ENCODE measurements around the gene PHACTR3. TPM values are rescaled to one million over a fixed set of nuclear protein-coding genes. Genes with fewer than 3 reads are reported as not detected.

Gene PHACTR3
- total RNA-seq, 2 experiments from 2014 or later: not detected

DNA sequence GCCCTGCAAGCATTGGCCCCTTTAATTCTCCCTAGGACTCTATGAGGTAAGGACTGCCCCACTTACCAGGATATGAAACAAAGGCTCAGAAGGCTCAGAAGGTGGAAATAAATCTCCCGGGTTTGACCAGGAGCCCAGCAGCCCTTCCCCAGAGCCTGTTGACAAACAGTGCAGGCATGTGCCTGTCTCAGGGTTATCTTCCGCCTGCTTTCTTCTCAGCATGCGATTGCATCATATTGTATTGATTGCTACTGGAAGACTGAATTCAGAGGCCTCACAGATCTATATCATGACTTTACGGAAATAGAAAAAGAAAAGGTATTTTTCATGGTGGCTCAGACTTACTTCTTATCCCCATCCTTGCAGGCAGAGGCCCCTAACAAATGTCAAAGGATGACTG is 92.7 kb downstream of the PHACTR3 start:
- no peak overlapping the region for H3K27ac Mint-ChIP-seq
- no peaks in the 10 kb centered on the region for H3K4me1 Mint-ChIP-seq
- CTCF ChIA-PET: no interaction called here
- ATAC-seq (no peak), DNase-seq (no peak)
- H3K27me3 Mint-ChIP-seq: peaks cover 5% of the 10 kb centered on the region
- no peaks in the 10 kb centered on the region for H3K36me3 Mint-ChIP-seq (ENCODE audit: low read depth)
- POLR2A ChIA-PET: no interaction called here
- no peaks in the 10 kb centered on the region for H3K9me3 Mint-ChIP-seq (ENCODE audit: low read depth)
- H3K4me3 Mint-ChIP-seq: no peak overlapping the region
- intact Hi-C loops (cut with DNase I, micrococcal nuclease): no loop called here

- Mint-ChIP-seq H3K36me3 (ENCODE audit: low read depth) (no peaks in the 10 kb centered on the region), H3K4me3 (no peak overlapping the region), H3K9me3 (ENCODE audit: low read depth) (no peaks in the 10 kb centered on the region), H3K4me1 (no peaks in the 10 kb centered on the region), H3K27me3 (peaks cover 7% of the 10 kb centered on the region), H3K27ac (no peak overlapping the region)
- no peak for ATAC-seq
- CTCF ChIA-PET: interaction anchor here (0.8 to 1.0 kb wide), 2 partner anchors 91 to 151 kb away, joined by 3 read pairs; no protein-coding TSS in a partner anchor
- intact Hi-C loops (cut with DNase I, micrococcal nuclease): no loop called here
- POLR2A ChIA-PET: no interaction called here
- no peak for DNase-seq
These were observed 94.3 kb downstream of the PHACTR3 start for GRCh38 chr20:59698598-59698997.

DNA sequence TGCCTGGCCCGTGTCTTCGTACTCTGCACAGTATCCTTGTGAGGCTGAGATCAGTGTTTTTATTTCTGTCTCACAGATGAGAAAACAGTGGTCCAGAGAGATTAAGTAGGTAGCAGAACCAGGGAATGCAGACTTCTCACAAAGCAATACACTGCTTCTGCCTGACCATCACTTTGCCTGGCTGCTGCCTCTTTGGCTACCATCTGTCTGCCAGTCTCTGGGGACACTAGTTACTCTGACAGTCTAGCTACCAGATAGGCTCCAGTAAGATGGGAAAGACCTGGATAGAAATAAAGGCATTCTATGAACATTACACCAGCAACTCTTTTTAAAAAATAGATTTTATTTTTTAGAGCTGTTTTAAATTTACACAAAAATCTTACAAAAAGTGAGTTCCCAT is 96.9 kb downstream of the PHACTR3 start:
- POLR2A ChIA-PET: interaction anchor here (0.5 kb wide), 1 partner anchor 1720 kb away, joined by 3 read pairs; no protein-coding TSS in a partner anchor
- Mint-ChIP-seq H3K9me3 (ENCODE audit: low read depth) (no peaks in the 10 kb centered on the region), H3K27ac (no peak overlapping the region), H3K4me1 (no peaks in the 10 kb centered on the region), H3K4me3 (no peak overlapping the region), H3K36me3 (ENCODE audit: low read depth) (no peaks in the 10 kb centered on the region), H3K27me3 (peaks cover 9% of the 10 kb centered on the region)
- CTCF ChIA-PET: interaction anchor here (1.6 kb wide), 1 partner anchor 130 kb away, joined by 5 read pairs; no protein-coding TSS in a partner anchor
- no peak for DNase-seq
- intact Hi-C loops (cut with DNase I, micrococcal nuclease): no loop called here
- no peak for ATAC-seq

DNA sequence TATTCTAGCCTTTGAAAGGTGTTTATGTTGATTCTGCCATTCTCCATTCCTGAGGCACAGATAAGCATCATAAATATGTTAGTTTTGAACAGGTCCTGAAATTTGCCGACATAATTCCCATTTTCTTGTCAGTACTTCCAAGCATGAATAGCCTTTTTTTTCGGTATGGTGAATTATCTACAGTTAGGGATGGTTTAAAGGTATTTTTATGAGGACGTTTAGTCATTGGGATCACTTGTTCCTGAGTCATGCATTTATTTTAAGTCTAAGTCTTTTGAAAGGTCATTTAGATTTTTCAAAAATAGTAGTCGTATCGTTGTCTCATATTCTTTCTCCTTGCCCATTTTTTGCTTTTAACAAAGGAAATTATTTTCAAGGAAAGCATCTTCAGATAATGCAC is 98.7 kb downstream of the PHACTR3 start:
- H3K4me1 Mint-ChIP-seq: no peaks in the 10 kb centered on the region
- no peaks in the 10 kb centered on the region for H3K9me3 Mint-ChIP-seq (ENCODE audit: low read depth)
- intact Hi-C loops (cut with DNase I, micrococcal nuclease): no loop called here
- no peak for DNase-seq
- peaks cover 11% of the 10 kb centered on the region for H3K27me3 Mint-ChIP-seq
- CTCF ChIA-PET: no interaction called here
- H3K27ac Mint-ChIP-seq: no peak overlapping the region
- ATAC-seq: no peak
- POLR2A ChIA-PET: no interaction called here
- no peak overlapping the region for H3K4me3 Mint-ChIP-seq
- no peaks in the 10 kb centered on the region for H3K36me3 Mint-ChIP-seq (ENCODE audit: low read depth)

DNA sequence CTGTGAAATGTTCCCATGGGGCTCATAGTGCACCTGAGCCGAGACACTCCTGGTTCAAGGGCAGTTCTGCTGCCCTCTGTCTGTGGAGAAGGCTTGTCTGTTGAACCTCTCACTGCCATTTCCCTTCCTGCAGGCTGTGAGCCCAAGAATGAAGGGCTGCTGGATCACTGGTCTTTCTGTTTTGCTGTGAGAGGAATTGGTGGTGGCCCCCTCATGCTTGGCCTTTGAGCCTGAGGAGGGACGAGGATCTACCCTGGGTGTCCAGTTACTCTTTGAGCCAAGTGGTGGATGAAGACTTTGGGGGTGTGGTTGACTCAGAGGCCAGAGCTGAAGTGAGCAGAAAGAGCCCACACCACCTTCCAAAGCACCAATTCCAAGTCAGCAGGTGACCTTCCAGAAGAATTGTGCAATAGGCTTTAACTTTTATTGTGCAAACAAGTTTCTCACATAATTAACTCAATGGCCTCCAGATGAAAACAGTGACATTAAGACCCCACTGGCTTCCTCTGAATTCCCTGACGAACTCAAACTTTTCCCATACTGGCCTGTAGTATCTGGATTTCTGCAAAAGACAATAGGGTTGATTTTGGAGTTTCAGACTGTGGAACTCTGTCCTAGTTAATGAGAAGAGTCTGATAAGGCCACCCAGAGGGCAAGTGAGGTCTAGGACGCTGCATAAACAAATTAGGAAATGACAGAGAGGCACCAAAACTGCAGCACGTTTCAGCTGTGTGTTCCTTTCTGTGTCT is 101.5 kb downstream of the PHACTR3 start:
- no peak for ATAC-seq
- H3K36me3 Mint-ChIP-seq (ENCODE audit: low read depth): no peaks in the 10 kb centered on the region
- H3K4me3 Mint-ChIP-seq: no peak overlapping the region
- no peaks in the 10 kb centered on the region for H3K4me1 Mint-ChIP-seq
- no peak overlapping the region for H3K27ac Mint-ChIP-seq
- POLR2A ChIA-PET: no interaction called here
- CTCF ChIA-PET: no interaction called here
- H3K9me3 Mint-ChIP-seq (ENCODE audit: low read depth): no peaks in the 10 kb centered on the region
- intact Hi-C loops (cut with DNase I, micrococcal nuclease): no loop called here
- DNase-seq: no peak
- H3K27me3 Mint-ChIP-seq: peaks cover 14% of the 10 kb centered on the region

- H3K36me3 Mint-ChIP-seq (ENCODE audit: low read depth): no peaks in the 10 kb centered on the region
- ChIA-PET POLR2A (no interaction called here), CTCF (no interaction called here)
- H3K27ac Mint-ChIP-seq: no peak overlapping the region
- DNase-seq (no peak), ATAC-seq (no peak)
- no peaks in the 10 kb centered on the region for H3K4me1 Mint-ChIP-seq
- intact Hi-C loops (cut with DNase I, micrococcal nuclease): no loop called here
- H3K9me3 Mint-ChIP-seq (ENCODE audit: low read depth): no peaks in the 10 kb centered on the region
- peaks cover 14% of the 10 kb centered on the region for H3K27me3 Mint-ChIP-seq
- no peak overlapping the region for H3K4me3 Mint-ChIP-seq
These were observed 102.0 kb downstream of the PHACTR3 start for GRCh38 chr20:59706400-59706693.

- H3K36me3 Mint-ChIP-seq (ENCODE audit: low read depth): no peaks in the 10 kb centered on the region
- H3K27ac Mint-ChIP-seq: no peak overlapping the region
- peaks cover 14% of the 10 kb centered on the region for H3K27me3 Mint-ChIP-seq
- CTCF ChIA-PET: no interaction called here
- no peak overlapping the region for H3K4me3 Mint-ChIP-seq
- ATAC-seq (no peak), DNase-seq (no peak)
- no peaks in the 10 kb centered on the region for H3K4me1 Mint-ChIP-seq
- H3K9me3 Mint-ChIP-seq (ENCODE audit: low read depth): peaks cover 3% of the 10 kb centered on the region
- intact Hi-C loops (cut with DNase I, micrococcal nuclease): no loop called here
- POLR2A ChIA-PET: no interaction called here
These were observed 104.0 kb downstream of the PHACTR3 start for GRCh38 chr20:59708326-59708725.

- H3K9me3 Mint-ChIP-seq (ENCODE audit: low read depth): peaks cover 3% of the 10 kb centered on the region
- ChIA-PET POLR2A (no interaction called here), CTCF (no interaction called here)
- no peak for DNase-seq
- H3K27ac Mint-ChIP-seq: no peak overlapping the region
- H3K36me3 Mint-ChIP-seq (ENCODE audit: low read depth): no peaks in the 10 kb centered on the region
- intact Hi-C loops (cut with DNase I, micrococcal nuclease): no loop called here
- H3K4me1 Mint-ChIP-seq: no peaks in the 10 kb centered on the region
- peaks cover 14% of the 10 kb centered on the region for H3K27me3 Mint-ChIP-seq
- ATAC-seq: no peak
- no peak overlapping the region for H3K4me3 Mint-ChIP-seq
These were observed 105.3 kb downstream of the PHACTR3 start for GRCh38 chr20:59709636-59710035.

- intact Hi-C loops (cut with DNase I, micrococcal nuclease): no loop called here
- no peaks in the 10 kb centered on the region for H3K4me1 Mint-ChIP-seq
- ChIA-PET CTCF (no interaction called here), POLR2A (no interaction called here)
- H3K27ac Mint-ChIP-seq: no peak overlapping the region
- H3K36me3 Mint-ChIP-seq (ENCODE audit: low read depth): no peaks in the 10 kb centered on the region
- peaks cover 5% of the 10 kb centered on the region for H3K27me3 Mint-ChIP-seq
- ATAC-seq: no peak
- no peak overlapping the region for H3K4me3 Mint-ChIP-seq
- H3K9me3 Mint-ChIP-seq (ENCODE audit: low read depth): no peaks in the 10 kb centered on the region
- DNase-seq: no peak
These were observed 113.7 kb downstream of the PHACTR3 start for GRCh38 chr20:59718071-59718470.

DNA sequence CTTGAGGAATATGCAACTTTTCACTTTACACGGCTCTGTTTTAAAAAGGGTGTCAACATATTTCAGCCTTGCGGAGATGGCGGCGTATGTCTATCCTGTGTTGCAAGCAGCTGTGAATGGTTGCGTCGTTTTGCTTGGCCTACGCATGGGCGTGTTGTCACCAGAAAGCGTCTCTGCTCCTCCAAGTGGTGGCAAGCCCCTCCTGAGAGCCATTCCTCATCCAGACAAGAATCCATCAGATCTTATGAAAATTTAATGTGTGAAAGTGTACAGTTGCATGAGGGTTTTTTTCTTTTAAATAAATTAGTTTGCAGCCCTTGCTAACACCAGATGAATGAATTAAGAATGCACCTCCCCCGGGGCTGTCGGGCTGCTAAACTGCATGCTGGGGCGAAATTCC is 114.4 kb downstream of the PHACTR3 start:
- DNase-seq (no peak), ATAC-seq (no peak)
- intact Hi-C loops (cut with DNase I, micrococcal nuclease): no loop called here
- no peaks in the 10 kb centered on the region for H3K4me1 Mint-ChIP-seq
- ChIA-PET CTCF (no interaction called here), POLR2A (no interaction called here)
- H3K36me3 Mint-ChIP-seq (ENCODE audit: low read depth): no peaks in the 10 kb centered on the region
- no peaks in the 10 kb centered on the region for H3K9me3 Mint-ChIP-seq (ENCODE audit: low read depth)
- no peak overlapping the region for H3K4me3 Mint-ChIP-seq
- H3K27me3 Mint-ChIP-seq: peaks cover 5% of the 10 kb centered on the region
- no peak overlapping the region for H3K27ac Mint-ChIP-seq

DNA sequence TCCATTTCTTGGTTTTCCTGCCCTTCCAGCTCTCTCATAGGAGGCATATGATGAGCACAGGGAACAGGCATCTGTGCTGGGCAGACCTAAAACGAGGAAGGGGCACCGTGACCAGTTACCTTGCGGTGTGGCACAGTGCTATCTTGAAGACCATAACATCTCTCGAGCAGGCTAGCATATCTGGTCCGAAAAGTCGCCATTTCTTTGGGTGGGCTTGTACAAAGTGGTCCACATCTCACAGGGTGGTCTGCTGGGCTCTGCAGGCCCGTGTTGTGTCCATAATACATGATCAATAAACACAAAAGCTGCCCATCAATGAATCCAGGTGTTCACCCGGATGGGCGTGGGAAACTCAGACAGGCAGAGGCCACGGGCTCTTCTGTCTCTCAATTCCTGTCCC is 115.7 kb downstream of the PHACTR3 start:
- Mint-ChIP-seq H3K27me3 (peaks cover 5% of the 10 kb centered on the region), H3K27ac (no peak overlapping the region), H3K4me3 (no peak overlapping the region), H3K9me3 (ENCODE audit: low read depth) (no peaks in the 10 kb centered on the region), H3K4me1 (no peaks in the 10 kb centered on the region), H3K36me3 (ENCODE audit: low read depth) (no peaks in the 10 kb centered on the region)
- ATAC-seq (no peak), DNase-seq (no peak)
- intact Hi-C loops (cut with DNase I, micrococcal nuclease): no loop called here
- ChIA-PET CTCF (no interaction called here), POLR2A (no interaction called here)

GRCh38 chr20:59721386-59721785 is 117.0 kb downstream of the PHACTR3 start:
- H3K4me3 Mint-ChIP-seq: no peak overlapping the region
- ATAC-seq (no peak), DNase-seq (no peak)
- ChIA-PET POLR2A (no interaction called here), CTCF (no interaction called here)
- H3K36me3 Mint-ChIP-seq (ENCODE audit: low read depth): no peaks in the 10 kb centered on the region
- peaks cover 6% of the 10 kb centered on the region for H3K27me3 Mint-ChIP-seq
- H3K9me3 Mint-ChIP-seq (ENCODE audit: low read depth): no peaks in the 10 kb centered on the region
- H3K4me1 Mint-ChIP-seq: no peaks in the 10 kb centered on the region
- H3K27ac Mint-ChIP-seq: no peak overlapping the region
- intact Hi-C loops (cut with DNase I, micrococcal nuclease): no loop called here

DNA sequence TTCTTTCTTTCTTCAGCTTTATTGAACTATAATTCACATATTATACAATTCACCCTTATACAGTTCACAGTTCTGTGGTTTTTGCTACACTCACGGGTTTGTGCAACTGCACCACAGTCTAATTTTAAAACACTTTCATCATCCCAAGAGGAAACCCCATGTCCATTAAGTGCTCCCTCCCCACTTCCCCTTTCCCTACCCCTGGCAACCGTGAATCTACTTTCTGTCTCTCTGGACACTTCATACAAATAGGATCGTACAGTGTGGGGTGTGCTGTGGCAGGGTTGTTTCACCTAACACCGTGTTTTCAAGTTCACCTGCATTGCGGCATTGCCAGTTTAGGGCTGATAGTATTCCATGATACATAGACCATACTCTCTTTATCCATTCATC is 118.8 kb downstream of the PHACTR3 start:
- intact Hi-C loops (cut with DNase I, micrococcal nuclease): no loop called here
- DNase-seq (no peak), ATAC-seq (no peak)
- Mint-ChIP-seq H3K4me1 (no peaks in the 10 kb centered on the region), H3K27me3 (peaks cover 2% of the 10 kb centered on the region), H3K27ac (no peak overlapping the region), H3K36me3 (ENCODE audit: low read depth) (no peaks in the 10 kb centered on the region), H3K9me3 (ENCODE audit: low read depth) (no peaks in the 10 kb centered on the region), H3K4me3 (no peak overlapping the region)
- POLR2A ChIA-PET: no interaction called here
- CTCF ChIA-PET: no interaction called here
